HG03354 (cell line): ENCODE measurements around the gene TTC33.

Experiments used
- ATAC-seq: cut with Tn5 transposase; IDR thresholded peaks from one replicate; pipeline ENCODE4 v1.9.1; 2021; ENCODE audit warnings: mild to moderate bottlenecking; ENCODE audit not compliant: unreplicated experiment, poor library complexity, severe bottlenecking

TTC33 gene

GRCh38 chr5:40683305-40683704 lies 72.5 kb downstream of the TTC33 start:
- no peak for ATAC-seq

GRCh38 chr5:40682154-40683017 lies 73.4 kb downstream of the TTC33 start:
- no peak for ATAC-seq

- peak; percentile 34 for ATAC-seq
Observed at GRCh38 chr5:40681363-40682153, 74.2 kb downstream of the TTC33 start.

- peak; percentile 19 for ATAC-seq
Observed at GRCh38 chr5:40680741-40681362, 74.9 kb downstream of the TTC33 start.

- peak; percentile 33 for ATAC-seq
Observed at GRCh38 chr5:40679913-40680681, 75.7 kb downstream of the TTC33 start, which contains the start of gene PTGER4. PTGER4 (plus strand) TSS chr5:40679915; CDS start chr5:40680994, 1,079 bp downstream.

GRCh38 chr5:40679148-40679912 lies 76.4 kb downstream of the TTC33 start:
- ATAC-seq: peak; percentile 65

GRCh38 chr5:40678460-40679147 lies 77.2 kb downstream of the TTC33 start:
- no peak for ATAC-seq

- ATAC-seq: no peak
Observed at GRCh38 chr5:40678026-40678425, 77.7 kb downstream of the TTC33 start.

GRCh38 chr5:40677456-40677855 lies 78.3 kb downstream of the TTC33 start:
- ATAC-seq: no peak

- ATAC-seq: no peak
Observed at GRCh38 chr5:40676613-40677343, 79.0 kb downstream of the TTC33 start.

- ATAC-seq: no peak
Observed at GRCh38 chr5:40675396-40676133, 80.2 kb downstream of the TTC33 start.

GRCh38 chr5:40674661-40675235 lies 81.0 kb downstream of the TTC33 start:
- ATAC-seq: no peak

GRCh38 chr5:40672425-40672824 lies 83.3 kb downstream of the TTC33 start:
- no peak for ATAC-seq

GRCh38 chr5:40669606-40670390 lies 86.0 kb downstream of the TTC33 start:
- ATAC-seq: no peak

- no peak for ATAC-seq
Observed at GRCh38 chr5:40667161-40667663, 88.5 kb downstream of the TTC33 start.

GRCh38 chr5:40666657-40667056 lies 89.1 kb downstream of the TTC33 start:
- no peak for ATAC-seq
